ENCODE results near the gene HOMER2.

Gene HOMER2

DNA sequence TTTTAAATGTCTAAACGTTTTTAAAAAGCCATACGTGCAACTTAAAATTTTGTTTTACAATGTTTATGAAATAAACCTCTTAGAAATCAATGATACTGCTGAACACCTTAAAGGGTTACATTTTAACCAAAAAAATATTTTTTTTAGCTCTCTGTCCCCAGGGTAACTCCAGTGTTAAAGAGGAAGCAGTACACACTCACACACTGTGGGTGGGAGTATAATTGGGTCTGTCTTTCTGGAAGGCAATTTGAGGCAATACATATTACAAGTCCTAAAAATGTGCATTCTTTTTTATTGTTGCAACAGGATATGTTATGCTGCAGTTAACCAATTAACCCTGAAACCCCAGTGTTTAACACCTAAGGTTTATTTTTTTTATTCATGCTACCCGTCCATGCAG is 109.0 kb downstream of the HOMER2 start:
- no peaks in the 10 kb centered on the region; the same call in 1 of the 2 replicates for H3K36me3 ChIP-seq (ENCODE audit: control insufficient read depth, insufficient read depth, low read length)
- no peak for DNase-seq (ENCODE audit: extremely low read depth, insufficient read length)

DNA sequence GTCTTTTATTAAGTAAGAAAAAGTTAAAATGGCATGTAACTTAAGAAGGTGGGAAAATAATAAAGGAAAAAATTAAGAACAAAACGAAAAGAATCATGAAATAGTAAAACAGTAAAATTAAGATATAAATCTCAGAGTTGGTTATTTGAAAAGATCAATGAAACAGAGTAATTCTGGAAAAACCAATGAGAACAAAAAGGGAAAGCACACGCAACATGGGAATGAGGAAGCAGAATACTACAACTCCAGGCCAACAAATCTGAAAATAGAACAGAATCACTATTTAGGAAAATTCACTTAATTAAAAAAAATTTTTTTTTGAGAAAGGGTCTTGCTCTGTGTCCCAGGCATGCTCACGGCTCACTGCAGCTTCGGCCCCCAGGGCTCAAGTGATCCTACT is 112.4 kb downstream of the HOMER2 start:
- TF ChIP-seq, protein P1, sequence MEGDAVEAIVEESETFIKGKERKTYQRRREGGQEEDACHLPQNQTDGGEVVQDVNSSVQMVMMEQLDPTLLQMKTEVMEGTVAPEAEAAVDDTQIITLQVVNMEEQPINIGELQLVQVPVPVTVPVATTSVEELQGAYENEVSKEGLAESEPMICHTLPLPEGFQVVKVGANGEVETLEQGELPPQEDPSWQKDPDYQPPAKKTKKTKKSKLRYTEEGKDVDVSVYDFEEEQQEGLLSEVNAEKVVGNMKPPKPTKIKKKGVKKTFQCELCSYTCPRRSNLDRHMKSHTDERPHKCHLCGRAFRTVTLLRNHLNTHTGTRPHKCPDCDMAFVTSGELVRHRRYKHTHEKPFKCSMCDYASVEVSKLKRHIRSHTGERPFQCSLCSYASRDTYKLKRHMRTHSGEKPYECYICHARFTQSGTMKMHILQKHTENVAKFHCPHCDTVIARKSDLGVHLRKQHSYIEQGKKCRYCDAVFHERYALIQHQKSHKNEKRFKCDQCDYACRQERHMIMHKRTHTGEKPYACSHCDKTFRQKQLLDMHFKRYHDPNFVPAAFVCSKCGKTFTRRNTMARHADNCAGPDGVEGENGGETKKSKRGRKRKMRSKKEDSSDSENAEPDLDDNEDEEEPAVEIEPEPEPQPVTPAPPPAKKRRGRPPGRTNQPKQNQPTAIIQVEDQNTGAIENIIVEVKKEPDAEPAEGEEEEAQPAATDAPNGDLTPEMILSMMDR (IDR thresholded peaks at IDR 0.05; ENCODE audit: insufficient read depth, low read length, poor library complexity, severe bottlenecking), result no peak
- no peak for DNase-seq (ENCODE audit: extremely low read depth, insufficient read length)
- Histone ChIP-seq H3K27me3 (replicated peaks; ENCODE audit: control insufficient read depth, insufficient read depth, low read length) (no peaks in the 10 kb centered on the region), H3K4me3 (replicated peaks; ENCODE audit: low read depth, low read length) (no peak overlapping the region), H3K36me3 (ENCODE audit: control insufficient read depth, insufficient read depth, low read length) (peaks cover 19% of the 10 kb centered on the region)

More for the DNA sequence above, 109.0 kb downstream of the HOMER2 start:
- Histone ChIP-seq H3K27me3 (replicated peaks; ENCODE audit: control insufficient read depth, insufficient read depth, low read length) (no peaks in the 10 kb centered on the region; the same call in 1 of the 2 replicates), H3K4me3 (replicated peaks; ENCODE audit: low read depth, low read length) (no peak overlapping the region)
- TF ChIP-seq, protein P1 (IDR thresholded peaks at IDR 0.05; ENCODE audit: insufficient read depth, low read length, poor library complexity, severe bottlenecking), result no peak

DNA sequence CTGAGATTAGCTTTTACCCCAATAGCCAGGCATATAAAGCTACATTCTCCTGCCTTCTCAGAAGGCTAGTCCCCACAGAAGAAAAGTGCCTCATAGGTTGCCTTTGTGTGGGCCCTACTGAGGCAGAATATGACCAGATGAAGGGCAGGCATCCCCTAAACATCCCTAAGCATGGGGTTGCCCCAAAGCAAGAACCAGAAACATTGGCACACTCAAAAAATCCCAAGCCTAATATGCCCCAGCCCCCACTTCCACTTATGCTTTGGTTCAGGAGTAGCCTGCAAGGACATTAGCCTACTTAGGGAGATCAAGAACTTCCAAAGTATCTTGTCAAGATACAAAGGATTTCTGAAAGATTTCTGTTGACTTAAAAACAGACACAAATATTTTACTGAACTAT is 113.4 kb downstream of the HOMER2 start:
- TF ChIP-seq, protein P1 (IDR thresholded peaks at IDR 0.05; ENCODE audit: insufficient read depth, low read length, poor library complexity, severe bottlenecking), result no peak
- Histone ChIP-seq H3K36me3 (ENCODE audit: control insufficient read depth, insufficient read depth, low read length) (peaks cover 21% of the 10 kb centered on the region), H3K27me3 (replicated peaks; ENCODE audit: control insufficient read depth, insufficient read depth, low read length) (no peaks in the 10 kb centered on the region), H3K4me3 (replicated peaks; ENCODE audit: low read depth, low read length) (no peak overlapping the region)
- DNase-seq (ENCODE audit: extremely low read depth, insufficient read length), result no peak

DNA sequence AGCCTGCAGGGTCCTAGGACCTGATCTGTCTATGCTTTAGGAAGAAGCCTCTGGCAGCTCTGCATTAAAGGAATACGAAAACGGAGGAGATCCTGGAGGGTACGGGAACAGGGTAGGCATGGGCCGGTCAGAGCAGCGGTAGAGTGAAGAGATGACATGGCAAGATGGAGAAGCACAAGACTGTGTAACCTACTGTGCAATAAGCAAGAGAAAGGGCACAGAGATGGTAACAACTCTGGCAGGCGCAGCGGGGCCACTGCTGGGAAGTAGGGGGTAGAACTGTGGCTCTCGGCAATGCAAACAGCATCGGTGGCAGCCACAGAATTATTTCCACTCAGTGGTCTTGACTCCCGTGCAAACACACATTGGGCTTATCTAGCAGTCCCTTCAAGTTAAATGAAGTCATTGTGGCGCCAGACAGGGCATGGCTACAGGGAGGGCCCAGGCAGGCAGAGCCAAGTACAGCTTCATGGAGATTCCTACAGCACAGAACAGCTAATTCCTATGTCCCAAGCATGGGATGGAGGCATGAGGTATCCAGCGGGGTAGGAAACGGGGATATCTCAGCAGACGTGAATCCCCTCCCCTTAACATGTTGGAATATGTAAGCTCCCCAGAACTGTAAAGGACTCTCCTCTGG is 114.3 kb downstream of the HOMER2 start:
- no peak for DNase-seq (ENCODE audit: extremely low read depth, insufficient read length)
- Histone ChIP-seq H3K27me3 (replicated peaks; ENCODE audit: control insufficient read depth, insufficient read depth, low read length) (no peaks in the 10 kb centered on the region), H3K4me3 (replicated peaks; ENCODE audit: low read depth, low read length) (no peak overlapping the region), H3K36me3 (ENCODE audit: control insufficient read depth, insufficient read depth, low read length) (peaks cover 27% of the 10 kb centered on the region)
- TF ChIP-seq, protein P1 (IDR thresholded peaks at IDR 0.05; ENCODE audit: insufficient read depth, low read length, poor library complexity, severe bottlenecking), result no peak

DNA sequence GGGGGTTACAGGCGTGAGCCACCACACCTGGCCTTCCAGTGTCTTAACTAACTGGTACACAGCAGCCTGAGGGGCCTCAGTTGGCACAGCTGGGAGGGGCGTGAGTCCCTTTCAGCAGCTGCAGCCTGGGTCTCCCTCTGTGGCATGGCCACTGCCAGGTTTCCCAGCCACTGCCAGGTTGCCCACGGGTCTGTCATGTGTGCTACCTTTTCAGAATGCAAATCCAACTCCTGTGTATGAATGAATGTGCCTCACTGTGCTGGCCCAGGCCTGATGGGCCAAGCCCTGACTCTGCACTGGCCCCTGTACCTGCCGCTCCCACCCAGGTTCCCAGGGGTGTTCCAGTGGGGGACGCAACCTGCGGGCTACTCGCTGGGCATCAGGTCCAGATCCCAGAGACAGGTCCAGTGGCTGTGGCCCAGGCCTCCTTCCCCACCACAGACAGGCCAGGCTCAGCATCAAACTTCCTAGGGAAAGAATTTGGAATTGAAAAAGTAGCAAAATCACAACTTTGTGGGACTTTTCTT is 117.1 kb downstream of the HOMER2 start:
- no peak overlapping the region for H3K4me3 ChIP-seq (replicated peaks; ENCODE audit: low read depth, low read length)
- H3K36me3 ChIP-seq (ENCODE audit: control insufficient read depth, insufficient read depth, low read length), result peaks cover 36% of the 10 kb centered on the region
- DNase-seq (ENCODE audit: extremely low read depth, insufficient read length), result no peak
- TF ChIP-seq, protein P1 (IDR thresholded peaks at IDR 0.05; ENCODE audit: insufficient read depth, low read length, poor library complexity, severe bottlenecking), result no peak
- H3K27me3 ChIP-seq (replicated peaks; ENCODE audit: control insufficient read depth, insufficient read depth, low read length), result no peaks in the 10 kb centered on the region
